Spleen (tissue), 11 donors: ENCODE data around the gene SRP14. TPM values are rescaled to one million over a fixed set of nuclear protein-coding genes. Genes with fewer than 3 reads are reported as not detected.

ENCODE experiments used
- DNase-seq: peaks from one replicate; pipeline ENCODE4 v3.0.0-alpha.2; 2020
- H3K27ac ChIP-seq, 8 donors: fragments of 200-600 bp; sonication (generic) in 7 of 8; 1 replicate in 4 of 8; 2 replicates in 4 of 8; pipeline versions ENCODE4 v1.5.0 to v1.8.0; 2016 to 2021; ENCODE audit warnings: inconsistent platforms in 4 of 8, mild to moderate bottlenecking in 4 of 8, moderate library complexity in 1 of 8
- H3K27me3 ChIP-seq, 7 donors: fragments of 200-600 bp; sonication (generic) in 6 of 7; replicated peaks in 1 of 7; 1 replicate in 4 of 7; 2 replicates in 3 of 7; pipeline versions ENCODE4 v1.5.0 to v1.8.0; 2016 to 2021; ENCODE audit warnings: inconsistent platforms in 3 of 7, mild to moderate bottlenecking in 1 of 7
- H3K36me3 ChIP-seq, 6 donors: fragments of 200-600 bp; sonication (generic) in 5 of 6; 1 replicate in 4 of 6; 2 replicates in 2 of 6; pipeline versions ENCODE4 v1.5.0 to v1.8.0; 2016 to 2021; ENCODE audit warnings: inconsistent platforms in 2 of 6
- H3K4me1 ChIP-seq, 6 donors: fragments of 200-600 bp; sonication (generic) in 5 of 6; 1 replicate in 3 of 6; 2 replicates in 3 of 6; pipeline versions ENCODE4 v1.5.0 to v1.8.0; 2016 to 2021; ENCODE audit warnings: inconsistent platforms in 3 of 6
- H3K4me3 ChIP-seq, 8 donors: fragments of 200-600 bp; sonication (generic) in 7 of 8; 1 replicate in 4 of 8; 2 replicates in 4 of 8; pipeline versions ENCODE4 v1.5.0 to v1.8.0; 2016 to 2021; ENCODE audit warnings: inconsistent platforms in 4 of 8, mild to moderate bottlenecking in 4 of 8, moderate library complexity in 2 of 8
- H3K9me3 ChIP-seq, 8 donors: fragments of 200-600 bp; sonication (generic) in 7 of 8; 1 replicate in 4 of 8; 2 replicates in 4 of 8; pipeline versions ENCODE4 v1.5.0 to v1.8.0; 2016 to 2021; ENCODE audit warnings: inconsistent platforms in 4 of 8
- POLR2A ChIP-seq, 3 donors: fragments of 450-650 bp; IDR thresholded peaks; one replicate each; pipeline ENCODE4 v1.5.1; 2017; ENCODE audit warnings: antibody characterized with exemption in 3 of 3, mild to moderate bottlenecking in 1 of 3
- POLR2AphosphoS5 ChIP-seq, 3 donors: sonication (generic); formaldehyde crosslinking; IDR thresholded peaks; one replicate each; pipeline ENCODE4 v1.5.1; 2017; ENCODE audit warnings: antibody characterized with exemption in 3 of 3
- WGBS, 5 donors: extraction: QIAGEN DNeasy Blood & Tissue Kit in 3 of 5; methylation state at CpG; one replicate each; pipeline versions ENCODE4 v1.1.5 to v1.1.7; 2013 to 2018; 5-methylcytosine and 5-hydroxymethylcytosine counted together
- intact Hi-C: fragments of 100-400 bp; cut with DNase I; formaldehyde crosslinking; loops from one replicate; pipeline ENCODE4 v1.15.0; 2023; ENCODE audit warnings: low total_unique reads
- polyA plus RNA-seq, 3 donors: library from polyadenylated mRNA; stranded (reverse); fragments of 200-250 nt; gene quantifications; one replicate each; pipeline ENCODE4 v1.2.1, GENCODE V29; 2013
- total RNA-seq, 7 donors: library from RNA; depleted of rRNA in 3 of 7; stranded (reverse); fragments of >200 nt in 3 of 7; fragmentation: NEBNext Ultra II Directional in 4 of 7; extraction: Animal tissue kit (Norgen Biotek cat#: 25700) in 4 of 7; gene quantifications; one replicate each; pipeline versions ENCODE4 v1.1.0 to v1.2.1, GENCODE V29; 2016 to 2021
- TF ChIP-seq, protein P1 (sequence below), 11 experiments: fragments of 200-600 bp in 7 of 11; fragments of 450-650 bp in 4 of 11; sonication (generic) in 4 of 11; IDR thresholded peaks in 8 of 11; conservative IDR thresholded peaks in 3 of 11; 1 replicate in 7 of 11; 2 replicates in 4 of 11; pipeline versions ENCODE4 v1.4.0 to v1.8.0; 2016 to 2021; ENCODE audit warnings: antibody characterized with exemption in 11 of 11, inconsistent platforms in 4 of 11, mild to moderate bottlenecking in 1 of 11
- donor health status: healthy with polysubstance abuse.
- donor health status: DM: no; HTN: no; CAD: no; lungs with moderate emphysema.
- donor health status: DM: no; HTN: no; CAD: no.
- donor health status: Bipolar disorder and iron deficiency.
- donor health status: healthy.
- donor health status: DM: no; HTN: no; CAD: no.
- donor health status: DM: yes; HTN: yes; CAD: no.

The SRP14 gene
- total and polyA plus RNA-seq, 10 donors: 109 to 356 (median 185) TPM

DNA sequence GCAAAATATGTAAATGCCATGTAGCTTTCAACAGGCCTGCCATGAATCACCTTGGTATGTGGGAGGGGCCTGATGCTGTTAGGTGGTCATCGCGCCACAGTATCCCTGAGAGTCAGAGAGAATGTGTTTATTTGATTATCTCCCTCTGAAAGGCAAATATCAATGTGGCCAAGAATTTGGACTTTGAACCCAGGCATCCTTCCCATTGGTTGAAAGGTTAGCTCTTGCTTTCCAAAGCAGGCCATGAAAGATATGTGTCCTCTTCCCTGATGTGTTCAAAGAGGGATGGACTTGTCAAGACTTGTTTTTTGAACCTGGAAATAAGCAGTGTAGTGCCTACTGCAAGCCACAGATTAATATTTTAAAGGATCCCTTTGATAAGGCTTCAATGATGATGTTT, 36.7 kb downstream of the SRP14 start:
- intact Hi-C loops: no loop called here
- Histone ChIP-seq H3K27me3 (no peaks in the 10 kb centered on the region), H3K36me3 (peaks cover 2 to 96% (median 55%) of the 10 kb centered on the region in 6 donors), H3K27ac (no peak overlapping the region), H3K9me3 (no peaks in the 10 kb centered on the region), H3K4me1 (no peaks in the 10 kb centered on the region), H3K4me3 (no peak overlapping the region)
- DNase-seq: no peak
- TF ChIP-seq, protein P1, sequence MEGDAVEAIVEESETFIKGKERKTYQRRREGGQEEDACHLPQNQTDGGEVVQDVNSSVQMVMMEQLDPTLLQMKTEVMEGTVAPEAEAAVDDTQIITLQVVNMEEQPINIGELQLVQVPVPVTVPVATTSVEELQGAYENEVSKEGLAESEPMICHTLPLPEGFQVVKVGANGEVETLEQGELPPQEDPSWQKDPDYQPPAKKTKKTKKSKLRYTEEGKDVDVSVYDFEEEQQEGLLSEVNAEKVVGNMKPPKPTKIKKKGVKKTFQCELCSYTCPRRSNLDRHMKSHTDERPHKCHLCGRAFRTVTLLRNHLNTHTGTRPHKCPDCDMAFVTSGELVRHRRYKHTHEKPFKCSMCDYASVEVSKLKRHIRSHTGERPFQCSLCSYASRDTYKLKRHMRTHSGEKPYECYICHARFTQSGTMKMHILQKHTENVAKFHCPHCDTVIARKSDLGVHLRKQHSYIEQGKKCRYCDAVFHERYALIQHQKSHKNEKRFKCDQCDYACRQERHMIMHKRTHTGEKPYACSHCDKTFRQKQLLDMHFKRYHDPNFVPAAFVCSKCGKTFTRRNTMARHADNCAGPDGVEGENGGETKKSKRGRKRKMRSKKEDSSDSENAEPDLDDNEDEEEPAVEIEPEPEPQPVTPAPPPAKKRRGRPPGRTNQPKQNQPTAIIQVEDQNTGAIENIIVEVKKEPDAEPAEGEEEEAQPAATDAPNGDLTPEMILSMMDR (IDR thresholded peaks at IDR 0.05 in 8 of 11, conservative IDR thresholded peaks at IDR 0.05 in 3 of 11): no peak
- no peak for TF ChIP-seq POLR2A (IDR thresholded peaks at IDR 0.05)
- no peak for TF ChIP-seq POLR2AphosphoS5 (IDR thresholded peaks at IDR 0.05)
- WGBS, 5 donors: 94 to 98% (median 97%) methylated on average over 2 of the region's 2 CpGs

DNA sequence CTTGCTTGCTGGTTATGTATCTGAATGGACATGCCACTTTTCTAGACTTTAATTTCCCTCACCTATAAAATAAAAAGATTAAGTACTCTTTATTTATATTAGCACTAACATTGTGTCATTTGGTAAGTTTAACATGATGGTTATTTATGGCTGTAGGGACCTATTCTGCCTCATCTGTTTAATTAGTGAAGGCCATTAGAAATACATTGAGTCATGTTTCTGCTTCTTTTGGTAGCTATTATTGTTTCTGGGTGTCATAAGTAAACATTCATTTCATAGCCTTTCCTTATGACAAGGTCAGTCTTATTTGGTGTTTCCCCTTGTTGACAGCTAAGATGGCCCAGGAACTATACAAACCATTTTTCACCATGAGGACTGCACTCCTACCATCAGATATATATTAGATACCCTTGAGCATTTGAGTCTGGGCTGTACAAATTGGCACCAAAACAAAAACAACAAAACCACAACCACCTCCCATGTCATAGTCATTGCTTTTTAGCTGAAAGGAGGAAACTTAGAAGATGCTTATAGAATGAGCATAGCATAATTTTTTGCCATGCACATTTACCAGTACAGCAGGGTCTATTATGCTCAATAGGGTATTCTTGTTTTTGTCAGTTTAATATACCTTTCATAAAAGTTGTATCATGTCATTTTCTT, 39.3 kb downstream of the SRP14 start:
- DNase-seq: no peak
- Histone ChIP-seq H3K4me1 (no peaks in the 10 kb centered on the region), H3K27me3 (no peaks in the 10 kb centered on the region), H3K27ac (no peak overlapping the region), H3K36me3 (peaks cover 2 to 96% (median 51%) of the 10 kb centered on the region in 6 donors), H3K4me3 (no peak overlapping the region), H3K9me3 (no peaks in the 10 kb centered on the region)
- TF ChIP-seq, protein P1 (IDR thresholded peaks at IDR 0.05 in 8 of 11, conservative IDR thresholded peaks at IDR 0.05 in 3 of 11): no peak
- TF ChIP-seq POLR2A (IDR thresholded peaks at IDR 0.05) (no peak), POLR2AphosphoS5 (IDR thresholded peaks at IDR 0.05) (no peak)
- intact Hi-C loops: no loop called here

DNA sequence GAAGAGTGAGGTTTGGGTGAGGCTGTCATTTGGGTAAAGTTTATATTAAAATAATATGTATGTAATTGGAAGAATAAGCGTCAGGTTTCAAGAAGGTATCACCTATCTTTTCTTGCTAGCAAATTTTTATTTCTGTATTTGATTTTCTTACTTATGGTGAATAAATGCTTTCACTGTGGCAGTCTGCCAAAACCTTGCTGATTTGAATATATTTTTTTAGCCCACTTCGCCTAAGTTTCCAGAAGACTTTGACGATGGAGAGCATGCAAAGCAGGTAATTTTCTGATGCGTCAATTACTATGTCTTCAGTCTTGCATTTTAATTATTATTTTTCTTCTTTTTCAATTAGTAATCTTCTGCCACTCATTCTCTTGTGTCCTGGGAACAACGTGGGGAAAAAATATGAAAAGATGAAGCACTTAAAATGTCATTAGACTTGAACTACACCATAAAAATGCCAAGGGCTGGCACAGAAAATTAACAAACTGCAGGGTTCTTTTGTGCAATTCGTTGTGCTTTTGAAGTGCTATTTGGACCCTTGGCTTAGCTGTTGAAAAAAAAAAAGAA, 40.4 kb downstream of the SRP14 start:
- no peaks in the 10 kb centered on the region for H3K4me1 ChIP-seq
- DNase-seq: no peak
- peaks cover 0 to 96% (median 48%) of the 10 kb centered on the region in 6 donors for H3K36me3 ChIP-seq
- H3K9me3 ChIP-seq: no peaks in the 10 kb centered on the region
- TF ChIP-seq POLR2A (IDR thresholded peaks at IDR 0.05): no peak
- TF ChIP-seq, protein P1 (IDR thresholded peaks at IDR 0.05 in 8 of 11, conservative IDR thresholded peaks at IDR 0.05 in 3 of 11): no peak
- TF ChIP-seq POLR2AphosphoS5 (IDR thresholded peaks at IDR 0.05): no peak
- 78 to 85% (median 81%) methylated on average over 6 of the region's 6 CpGs for WGBS, 5 donors
- intact Hi-C loops: no loop called here
- H3K4me3 ChIP-seq: no peak overlapping the region
- H3K27me3 ChIP-seq: no peaks in the 10 kb centered on the region
- no peak overlapping the region for H3K27ac ChIP-seq

DNA sequence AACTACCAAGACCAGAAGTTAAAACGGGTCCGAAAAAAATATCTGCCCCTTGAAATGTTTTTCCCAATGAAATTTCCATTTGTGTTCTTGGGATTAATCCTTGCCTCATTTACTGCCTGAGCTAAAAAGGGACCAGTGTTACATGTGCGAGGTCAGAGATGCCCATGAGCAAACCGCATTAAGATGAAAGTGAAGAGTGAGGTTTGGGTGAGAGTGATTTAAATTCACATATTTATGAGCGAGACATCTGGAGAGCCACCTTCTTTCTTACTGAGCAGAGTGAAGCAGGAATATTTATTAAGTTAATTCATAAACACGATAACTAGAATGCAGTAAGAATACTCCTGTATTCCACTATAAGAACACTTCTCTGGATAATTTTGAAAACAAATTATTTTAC, 41.3 kb downstream of the SRP14 start:
- no peak for DNase-seq
- H3K27ac ChIP-seq: no peak overlapping the region
- no peak for TF ChIP-seq POLR2A (IDR thresholded peaks at IDR 0.05)
- no peak for TF ChIP-seq POLR2AphosphoS5 (IDR thresholded peaks at IDR 0.05)
- TF ChIP-seq, protein P1 (IDR thresholded peaks at IDR 0.05 in 8 of 11, conservative IDR thresholded peaks at IDR 0.05 in 3 of 11): no peak
- intact Hi-C loops: no loop called here
- peaks cover 0 to 96% (median 47%) of the 10 kb centered on the region in 6 donors for H3K36me3 ChIP-seq
- 95 to 98% (median 96%) methylated on average over 6 of the region's 6 CpGs for WGBS, 5 donors
- no peak overlapping the region for H3K4me3 ChIP-seq
- no peaks in the 10 kb centered on the region for H3K9me3 ChIP-seq
- H3K27me3 ChIP-seq: no peaks in the 10 kb centered on the region
- no peaks in the 10 kb centered on the region for H3K4me1 ChIP-seq
